SU-DHL-6 (cell line): Measurements from ENCODE around the gene MAML2.

Experiments
- CTCF ChIP-seq: fragments of 200-600 bp; sonication (generic); IDR thresholded peaks from one replicate; pipeline ENCODE4 v1.5.1; 2017; ENCODE audit warnings: antibody characterized with exemption, mild to moderate bottlenecking, low read length, moderate library complexity; ENCODE audit not compliant: insufficient read depth, poor library complexity, severe bottlenecking
- EZH2phosphoT487 ChIP-seq: fragments of 200-600 bp; sonication (generic), shearing (Covaris generic); conservative IDR thresholded peaks from 2 replicates; pipeline ENCODE4 v1.6.1; 2018; ENCODE audit warnings: mild to moderate bottlenecking, antibody characterized with exemption, low read length, moderate library complexity, mixed read lengths

GRCh38 chr11:96309016-96309642 is 33.9 kb downstream of the MAML2 start:
- no peak for TF ChIP-seq CTCF
- TF ChIP-seq EZH2phosphoT487, result no peak
